ENCODE data around the gene ZBTB32. TPM values are rescaled to one million over a fixed set of nuclear protein-coding genes. Genes with fewer than 3 reads are reported as not detected.
"Not testable (repeated sequence)": the region's sequence is repeated elsewhere in the genome, so short reads cannot be mapped to it uniquely, and the experiment has no call there.

ZBTB32 gene
- total RNA-seq, 1 donor from 2014 or later = 0.23 TPM

GRCh38 chr19:35689836-35690235 is 14.5 kb upstream of the ZBTB32 start:
- Histone ChIP-seq H3K27me3 (no peaks in the 10 kb centered on the region), H3K27ac (no peak overlapping the region), H3K36me3 (no peaks in the 10 kb centered on the region), H3K9me3 (no peaks in the 10 kb centered on the region), H3K4me1 (no peaks in the 10 kb centered on the region), H3K4me3 (no peak overlapping the region)
- intact Hi-C loops (cut with DNase I) = no loop called here
- no peak for DNase-seq
- no peak for ATAC-seq
- TF ChIP-seq, protein P1, sequence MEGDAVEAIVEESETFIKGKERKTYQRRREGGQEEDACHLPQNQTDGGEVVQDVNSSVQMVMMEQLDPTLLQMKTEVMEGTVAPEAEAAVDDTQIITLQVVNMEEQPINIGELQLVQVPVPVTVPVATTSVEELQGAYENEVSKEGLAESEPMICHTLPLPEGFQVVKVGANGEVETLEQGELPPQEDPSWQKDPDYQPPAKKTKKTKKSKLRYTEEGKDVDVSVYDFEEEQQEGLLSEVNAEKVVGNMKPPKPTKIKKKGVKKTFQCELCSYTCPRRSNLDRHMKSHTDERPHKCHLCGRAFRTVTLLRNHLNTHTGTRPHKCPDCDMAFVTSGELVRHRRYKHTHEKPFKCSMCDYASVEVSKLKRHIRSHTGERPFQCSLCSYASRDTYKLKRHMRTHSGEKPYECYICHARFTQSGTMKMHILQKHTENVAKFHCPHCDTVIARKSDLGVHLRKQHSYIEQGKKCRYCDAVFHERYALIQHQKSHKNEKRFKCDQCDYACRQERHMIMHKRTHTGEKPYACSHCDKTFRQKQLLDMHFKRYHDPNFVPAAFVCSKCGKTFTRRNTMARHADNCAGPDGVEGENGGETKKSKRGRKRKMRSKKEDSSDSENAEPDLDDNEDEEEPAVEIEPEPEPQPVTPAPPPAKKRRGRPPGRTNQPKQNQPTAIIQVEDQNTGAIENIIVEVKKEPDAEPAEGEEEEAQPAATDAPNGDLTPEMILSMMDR (IDR thresholded peaks at IDR 0.05) = no peak

DNA sequence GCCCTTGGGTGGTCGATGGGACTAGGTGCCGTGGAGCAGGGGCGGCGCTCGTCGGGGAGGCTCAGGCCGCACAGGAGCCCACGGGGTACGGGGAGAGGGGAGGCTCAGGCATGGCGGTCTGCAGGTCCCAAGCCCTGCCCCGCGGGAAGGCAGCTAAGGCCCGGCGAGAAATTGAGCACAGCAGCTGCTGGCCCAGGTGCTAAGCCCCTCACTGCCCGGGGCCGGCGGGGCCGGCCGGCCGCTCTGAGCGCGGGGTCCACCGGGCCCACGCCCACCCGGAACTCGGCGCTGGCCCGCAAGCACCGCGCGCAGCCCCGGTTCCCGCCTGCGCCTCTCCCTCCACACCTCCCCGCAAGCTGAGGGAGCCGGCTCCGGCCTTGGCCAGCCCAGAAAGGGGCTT is 13.3 kb upstream of the ZBTB32 start:
- H3K27me3 ChIP-seq; DNase-seq; H3K4me1 ChIP-seq; H3K9me3 ChIP-seq; H3K4me3 ChIP-seq; H3K36me3 ChIP-seq; ATAC-seq; intact Hi-C loops (cut with DNase I); H3K27ac ChIP-seq: not testable (repeated sequence)

- H3K27me3 ChIP-seq = no peaks in the 10 kb centered on the region
- H3K27ac ChIP-seq = no peak overlapping the region
- H3K9me3 ChIP-seq = no peaks in the 10 kb centered on the region
- H3K4me1 ChIP-seq = no peaks in the 10 kb centered on the region
- ATAC-seq (no peak), DNase-seq (no peak)
- intact Hi-C loops (cut with DNase I) = no loop called here
- TF ChIP-seq, protein P1 (IDR thresholded peaks at IDR 0.05) = no peak
- H3K4me3 ChIP-seq = no peak overlapping the region
- H3K36me3 ChIP-seq = no peaks in the 10 kb centered on the region
These were observed 12.3 kb upstream of the ZBTB32 start for GRCh38 chr19:35692010-35692409.

- intact Hi-C loops (cut with DNase I) = no loop called here
These were observed 10.9 kb upstream of the ZBTB32 start for GRCh38 chr19:35693422-35693821.

GRCh38 chr19:35693835-35694599 is 10.3 kb upstream of the ZBTB32 start:
- intact Hi-C loops (cut with DNase I) = no loop called here
- H3K27ac ChIP-seq = no peak overlapping the region
- peak; percentile 100 for ATAC-seq

More at GRCh38 chr19:35693422-35693821, 10.9 kb upstream of the ZBTB32 start:
- Histone ChIP-seq H3K4me1 (no peaks in the 10 kb centered on the region), H3K9me3 (no peaks in the 10 kb centered on the region), H3K4me3 (no peak overlapping the region), H3K27ac (no peak overlapping the region), H3K36me3 (no peaks in the 10 kb centered on the region), H3K27me3 (no peaks in the 10 kb centered on the region)
- DNase-seq (no peak), ATAC-seq (no peak)
- TF ChIP-seq, protein P1 (IDR thresholded peaks at IDR 0.05) = no peak

GRCh38 chr19:35695895-35696422 is 8.4 kb upstream of the ZBTB32 start:
- no peaks in the 10 kb centered on the region for H3K9me3 ChIP-seq
- intact Hi-C loops (cut with DNase I) = no loop called here
- TF ChIP-seq, protein P1 (IDR thresholded peaks at IDR 0.05) = no peak
- no peaks in the 10 kb centered on the region for H3K4me1 ChIP-seq
- ATAC-seq (no peak), DNase-seq (no peak)
- no peak overlapping the region for H3K27ac ChIP-seq
- H3K27me3 ChIP-seq = no peaks in the 10 kb centered on the region
- H3K4me3 ChIP-seq = no peak overlapping the region
- no peaks in the 10 kb centered on the region for H3K36me3 ChIP-seq

More at GRCh38 chr19:35693835-35694599, 10.3 kb upstream of the ZBTB32 start:
- H3K36me3 ChIP-seq = no peaks in the 10 kb centered on the region
- no peaks in the 10 kb centered on the region for H3K9me3 ChIP-seq
- H3K4me1 ChIP-seq = no peaks in the 10 kb centered on the region
- H3K4me3 ChIP-seq = no peak overlapping the region
- DNase-seq = peak; percentile 89
- H3K27me3 ChIP-seq = no peaks in the 10 kb centered on the region
- TF ChIP-seq, protein P1 (IDR thresholded peaks at IDR 0.05) = peak; percentile 96
